Tibial nerve (tissue), 4 donors: ENCODE data around the gene HTT. TPM values are rescaled to one million over a fixed set of nuclear protein-coding genes. Genes with fewer than 3 reads are reported as not detected.

Experiments
- DNase-seq, 2 donors: peaks; one replicate each; pipeline ENCODE4 v3.0.0-alpha.2; 2019; ENCODE audit warnings: low spot score in 2 of 2
- H3K27ac ChIP-seq, 4 donors: fragments of 200-600 bp; sonication (generic) in 3 of 4; one replicate each; pipeline ENCODE4 v1.5.1; 2017 to 2019; ENCODE audit warnings: mild to moderate bottlenecking in 1 of 4
- H3K27me3 ChIP-seq, 2 donors: fragments of 200-600 bp; sonication (generic) in 1 of 2; one replicate each; pipeline versions ENCODE4 v1.5.1 to v1.6.0; 2017 to 2019
- H3K36me3 ChIP-seq, 3 donors: fragments of 200-600 bp; sonication (generic); one replicate each; pipeline ENCODE4 v1.5.1; 2018 to 2019
- H3K4me1 ChIP-seq, 4 donors: fragments of 200-600 bp; sonication (generic) in 3 of 4; one replicate each; pipeline ENCODE4 v1.5.1; 2017 to 2019
- H3K4me3 ChIP-seq, 4 donors: fragments of 200-600 bp; sonication (generic) in 3 of 4; one replicate each; pipeline ENCODE4 v1.5.1; 2017 to 2019; ENCODE audit warnings: mild to moderate bottlenecking in 1 of 4, moderate library complexity in 1 of 4
- H3K9me3 ChIP-seq, 4 donors: fragments of 200-600 bp; sonication (generic) in 3 of 4; one replicate each; pipeline ENCODE4 v1.5.1; 2017 to 2019
- EP300 ChIP-seq, 2 donors: sonication (generic); formaldehyde crosslinking; IDR thresholded peaks; one replicate each; pipeline ENCODE4 v1.6.1; 2017; ENCODE audit warnings: antibody characterized with exemption in 2 of 2, mild to moderate bottlenecking in 1 of 2
- POLR2A ChIP-seq, 2 donors: fragments of 450-650 bp; IDR thresholded peaks; one replicate each; pipeline ENCODE4 v1.6.1; 2017; ENCODE audit warnings: antibody characterized with exemption in 2 of 2, mild to moderate bottlenecking in 2 of 2, moderate library complexity in 2 of 2
- WGBS, 2 donors: methylation state at CpG; one replicate each; pipeline ENCODE4 v1.1.5; 2018; 5-methylcytosine and 5-hydroxymethylcytosine counted together
- total RNA-seq, 4 donors: library from RNA; depleted of rRNA; stranded (reverse); fragments of >200 nt; gene quantifications; one replicate each; pipeline ENCODE4 v1.1.0, GENCODE V29; 2016
- TF ChIP-seq, protein P1 (sequence below), 5 experiments: fragments of 200-600 bp in 3 of 5; fragments of 450-650 bp in 2 of 5; sonication (generic) in 3 of 5; IDR thresholded peaks; one replicate each; pipeline ENCODE4 v1.5.1; 2016 to 2019; ENCODE audit warnings: antibody characterized with exemption in 5 of 5, mild to moderate bottlenecking in 3 of 5, moderate library complexity in 2 of 5

Gene HTT
- total RNA-seq, 4 donors from 2014 or later, result 62.2 to 93.6 (median 81.2) TPM

DNA sequence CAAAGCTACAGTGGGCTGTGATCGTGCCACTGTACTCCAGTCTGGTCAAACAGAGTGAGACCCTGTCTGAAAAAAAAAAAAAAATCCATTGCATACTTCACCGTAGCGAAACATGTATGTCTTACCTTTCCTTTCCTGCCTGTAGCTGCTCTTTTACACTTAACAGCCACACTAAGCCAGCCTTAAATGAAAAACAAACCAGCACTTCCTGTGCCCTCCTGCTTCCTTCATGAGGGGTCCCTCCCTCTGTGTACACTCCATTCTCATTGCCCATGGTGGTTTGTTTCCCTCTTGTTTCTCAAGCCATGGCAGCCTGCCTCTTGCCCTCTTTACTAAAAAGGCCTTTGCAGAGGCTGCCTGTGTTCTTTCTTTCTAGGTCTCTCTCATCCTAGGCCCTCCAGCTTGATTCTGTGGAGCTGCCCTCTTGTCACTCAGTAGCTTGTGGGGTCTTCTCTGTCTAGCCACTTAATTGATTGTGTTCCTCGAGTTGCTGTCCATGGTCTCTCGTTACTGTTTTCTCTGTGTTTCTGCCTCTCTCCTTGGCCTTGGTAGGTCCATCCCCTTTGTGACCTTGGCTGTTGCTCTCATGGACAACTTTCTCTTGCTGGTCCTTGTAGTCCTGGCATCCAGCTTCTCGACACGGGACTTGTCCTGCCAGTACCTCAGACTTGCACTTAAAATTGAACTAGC is 122.3 kb downstream of the HTT start:
- H3K4me1 ChIP-seq, result peaks cover 0 to 12% (median under 1%) of the 10 kb centered on the region in 4 donors
- peaks cover 0 to 90% (median 7%) of the 10 kb centered on the region in 3 donors for H3K36me3 ChIP-seq
- no peak for DNase-seq
- H3K9me3 ChIP-seq, result no peaks in the 10 kb centered on the region
- TF ChIP-seq POLR2A (IDR thresholded peaks at IDR 0.05) (no peak), EP300 (IDR thresholded peaks at IDR 0.05) (no peak)
- TF ChIP-seq, protein P1, sequence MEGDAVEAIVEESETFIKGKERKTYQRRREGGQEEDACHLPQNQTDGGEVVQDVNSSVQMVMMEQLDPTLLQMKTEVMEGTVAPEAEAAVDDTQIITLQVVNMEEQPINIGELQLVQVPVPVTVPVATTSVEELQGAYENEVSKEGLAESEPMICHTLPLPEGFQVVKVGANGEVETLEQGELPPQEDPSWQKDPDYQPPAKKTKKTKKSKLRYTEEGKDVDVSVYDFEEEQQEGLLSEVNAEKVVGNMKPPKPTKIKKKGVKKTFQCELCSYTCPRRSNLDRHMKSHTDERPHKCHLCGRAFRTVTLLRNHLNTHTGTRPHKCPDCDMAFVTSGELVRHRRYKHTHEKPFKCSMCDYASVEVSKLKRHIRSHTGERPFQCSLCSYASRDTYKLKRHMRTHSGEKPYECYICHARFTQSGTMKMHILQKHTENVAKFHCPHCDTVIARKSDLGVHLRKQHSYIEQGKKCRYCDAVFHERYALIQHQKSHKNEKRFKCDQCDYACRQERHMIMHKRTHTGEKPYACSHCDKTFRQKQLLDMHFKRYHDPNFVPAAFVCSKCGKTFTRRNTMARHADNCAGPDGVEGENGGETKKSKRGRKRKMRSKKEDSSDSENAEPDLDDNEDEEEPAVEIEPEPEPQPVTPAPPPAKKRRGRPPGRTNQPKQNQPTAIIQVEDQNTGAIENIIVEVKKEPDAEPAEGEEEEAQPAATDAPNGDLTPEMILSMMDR (IDR thresholded peaks at IDR 0.05), result no peak
- WGBS, 2 donors, result 86 to 88% methylated on average over 7 of the region's 7 CpGs
- H3K4me3 ChIP-seq, result no peak overlapping the region
- no peaks in the 10 kb centered on the region for H3K27me3 ChIP-seq
- H3K27ac ChIP-seq, result no peak overlapping the region

DNA sequence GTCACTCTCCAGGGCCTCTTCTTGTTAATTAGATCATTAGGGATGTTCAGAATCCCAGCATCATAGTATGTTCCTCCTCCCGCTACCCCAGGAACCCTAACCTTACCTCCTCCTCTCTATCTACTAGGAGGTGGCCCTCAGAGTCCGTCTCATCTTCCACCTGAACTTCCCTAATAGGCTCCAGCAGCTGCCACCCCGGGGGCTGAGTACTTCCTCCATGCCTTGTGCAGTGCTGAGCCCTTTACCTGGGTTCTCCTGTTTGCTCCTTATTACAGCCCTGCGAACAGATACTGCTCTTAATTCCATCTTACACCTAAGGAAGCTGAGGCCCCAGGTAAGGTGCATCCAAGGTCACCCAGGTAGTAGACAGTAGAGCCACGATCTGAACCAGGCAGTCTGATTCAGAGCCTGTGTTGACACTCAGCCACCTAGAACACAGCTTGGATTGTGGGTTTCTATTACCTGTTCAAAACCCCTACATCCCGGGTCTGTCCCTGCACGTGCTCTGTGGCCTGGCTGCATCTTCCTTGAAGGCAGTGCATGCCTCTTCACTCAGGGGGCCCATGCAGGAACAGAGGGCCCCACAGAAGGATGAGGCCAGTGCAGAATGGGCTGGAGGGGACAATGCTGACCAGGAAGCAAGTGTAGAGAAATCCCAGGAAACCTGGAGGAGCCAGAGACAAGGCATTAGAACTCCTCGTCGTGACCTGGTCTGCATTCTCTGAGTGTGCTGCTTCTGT is 123.1 kb downstream of the HTT start:
- Histone ChIP-seq H3K4me1 (peaks cover 0 to 18% (median 3%) of the 10 kb centered on the region in 4 donors), H3K36me3 (peaks cover 0 to 88% (median 7%) of the 10 kb centered on the region in 3 donors), H3K27ac (no peak overlapping the region), H3K4me3 (no peak overlapping the region), H3K27me3 (no peaks in the 10 kb centered on the region), H3K9me3 (no peaks in the 10 kb centered on the region)
- DNase-seq, result no peak
- TF ChIP-seq EP300 (IDR thresholded peaks at IDR 0.05) (no peak), POLR2A (IDR thresholded peaks at IDR 0.05) (no peak)
- TF ChIP-seq, protein P1 (IDR thresholded peaks at IDR 0.05), result no peak
- WGBS, 2 donors, result 85 to 90% methylated on average over 9 of the region's 9 CpGs

DNA sequence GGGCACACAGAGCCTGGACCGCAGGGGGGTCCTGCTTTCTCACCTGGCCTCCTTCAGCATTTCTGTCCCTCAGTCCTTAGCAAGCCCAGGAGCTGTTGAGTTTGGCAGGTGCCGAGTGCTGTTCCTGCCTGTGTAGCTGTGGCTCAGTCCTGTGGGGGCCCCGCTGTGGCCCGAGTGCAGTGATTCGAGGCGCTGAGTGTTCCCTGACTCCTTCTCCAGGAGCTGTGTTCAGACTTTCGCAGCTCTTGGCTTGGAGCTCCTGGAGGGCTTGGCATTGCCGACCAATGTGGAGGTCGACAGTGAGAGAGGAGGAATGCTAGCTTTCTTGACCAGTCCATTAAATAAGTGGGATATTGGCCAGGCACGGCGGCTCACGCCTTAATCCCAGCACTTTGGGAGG is 124.4 kb downstream of the HTT start:
- 96 to 97% methylated on average over 11 to 12 of the region's 12 CpGs for WGBS, 2 donors

DNA sequence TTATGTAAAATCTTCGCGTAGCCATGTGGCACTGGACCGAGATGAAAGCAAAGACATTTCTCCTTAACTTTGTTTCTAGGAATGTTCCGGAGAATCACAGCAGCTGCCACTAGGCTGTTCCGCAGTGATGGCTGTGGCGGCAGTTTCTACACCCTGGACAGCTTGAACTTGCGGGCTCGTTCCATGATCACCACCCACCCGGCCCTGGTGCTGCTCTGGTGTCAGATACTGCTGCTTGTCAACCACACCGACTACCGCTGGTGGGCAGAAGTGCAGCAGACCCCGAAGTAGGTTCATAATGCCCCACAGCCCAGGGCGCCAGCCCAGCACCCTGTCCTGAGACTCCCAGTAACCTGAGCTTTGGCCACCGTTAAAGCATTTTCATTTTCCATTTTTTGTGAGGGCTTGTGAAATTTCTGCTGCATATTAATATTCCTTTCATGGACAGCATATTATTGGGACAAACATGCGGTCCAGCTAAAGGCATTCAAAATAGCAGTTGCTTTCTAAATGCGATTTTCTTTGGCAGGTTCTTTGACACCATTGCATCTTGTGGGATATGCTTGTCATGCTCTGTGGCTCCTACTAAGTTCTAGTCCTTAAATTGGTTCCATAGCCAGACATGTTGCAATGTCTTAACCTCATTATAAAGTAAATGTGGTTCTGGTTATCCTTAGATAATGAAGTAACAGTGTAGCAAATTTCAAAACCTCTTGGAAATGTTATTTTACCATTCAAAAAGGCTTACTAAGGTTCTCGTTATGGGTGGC is 125.4 kb downstream of the HTT start:
- peak in 1 of 2 donors; percentile 37 for TF ChIP-seq EP300 (IDR thresholded peaks at IDR 0.05)
- TF ChIP-seq, protein P1 (IDR thresholded peaks at IDR 0.05), result no peak

More for the DNA sequence above, 124.4 kb downstream of the HTT start:
- Histone ChIP-seq H3K36me3 (peaks cover 0 to 83% (median 7%) of the 10 kb centered on the region in 3 donors), H3K9me3 (no peaks in the 10 kb centered on the region), H3K4me3 (no peak overlapping the region), H3K27me3 (no peaks in the 10 kb centered on the region), H3K27ac (no peak overlapping the region), H3K4me1 (peaks cover 0 to 30% (median 11%) of the 10 kb centered on the region in 4 donors)
- DNase-seq, result no peak
- TF ChIP-seq POLR2A (IDR thresholded peaks at IDR 0.05) (no peak), EP300 (IDR thresholded peaks at IDR 0.05) (no peak)
- TF ChIP-seq, protein P1 (IDR thresholded peaks at IDR 0.05), result no peak

More for the DNA sequence above, 125.4 kb downstream of the HTT start:
- H3K4me3 ChIP-seq, result no peak overlapping the region
- 93% methylated on average over 17 of the region's 17 CpGs for WGBS, 2 donors
- peaks cover 0 to 40% (median 14%) of the 10 kb centered on the region in 4 donors for H3K4me1 ChIP-seq
- H3K36me3 ChIP-seq, result peaks cover 0 to 84% (median 7%) of the 10 kb centered on the region in 3 donors
- H3K27me3 ChIP-seq, result no peaks in the 10 kb centered on the region
- H3K9me3 ChIP-seq, result no peaks in the 10 kb centered on the region
- H3K27ac ChIP-seq, result no peak overlapping the region
- no peak for DNase-seq
